HG03139 (cell line): ENCODE results near the gene ELAVL1.
A peak's percentile ranks its signal among the peaks of the same experiment; 100 is the strongest.
"Not testable (repeated sequence)": the region's sequence is repeated elsewhere in the genome, so short reads cannot be mapped to it uniquely, and the experiment has no call there.

ENCODE experiments used
- ATAC-seq: cut with Tn5 transposase; IDR thresholded peaks from one replicate; pipeline ENCODE4 v1.9.1; 2021; ENCODE audit not compliant: unreplicated experiment

The ELAVL1 gene

DNA sequence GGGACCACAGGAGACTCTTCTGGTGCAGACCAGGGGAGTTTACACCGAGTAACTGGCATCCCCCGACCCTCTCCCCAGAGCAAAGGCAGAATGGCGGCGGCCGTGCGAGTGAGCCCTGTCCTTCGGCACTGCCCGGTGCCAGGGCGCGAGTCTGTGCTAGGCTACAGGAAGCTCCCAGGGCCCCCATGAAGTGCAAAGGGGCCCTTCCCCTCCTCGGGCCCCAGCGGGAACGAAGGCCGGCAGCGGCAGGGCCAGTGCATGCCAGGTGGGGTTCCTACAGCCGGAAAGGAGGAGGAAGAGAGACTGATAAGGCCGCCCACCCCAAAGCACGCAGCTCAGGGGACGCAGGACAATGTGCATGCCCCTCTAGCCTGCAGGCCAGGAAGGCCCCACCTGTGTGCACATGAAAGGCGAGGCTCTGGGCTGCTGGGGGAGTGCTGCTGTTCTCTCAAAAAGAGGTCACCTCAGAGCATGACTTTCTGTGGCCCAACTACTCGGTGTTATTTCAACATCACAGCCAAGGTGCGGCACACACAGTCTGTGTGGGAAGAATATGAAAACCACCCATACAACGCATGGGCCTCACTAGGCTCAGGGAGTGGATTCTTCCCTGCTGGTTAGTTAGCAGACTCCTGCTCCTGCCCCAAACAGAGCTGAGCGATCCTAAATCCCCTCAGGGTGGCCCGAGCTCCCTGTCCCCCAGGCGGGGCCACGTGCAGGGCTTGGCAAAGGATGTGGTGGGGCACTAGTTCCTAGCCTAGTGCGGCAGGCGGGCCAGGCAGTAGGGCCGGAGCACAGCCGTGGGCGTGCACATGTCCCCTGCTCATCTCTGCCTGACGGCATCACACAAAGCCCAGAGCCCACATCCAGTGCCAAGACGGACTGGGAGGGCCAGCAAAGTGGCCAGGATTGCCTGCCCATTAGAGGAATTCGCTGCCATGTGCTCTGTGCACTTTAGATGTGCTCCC is 33.6 kb downstream of the ELAVL1 start:
- no peak for ATAC-seq

DNA sequence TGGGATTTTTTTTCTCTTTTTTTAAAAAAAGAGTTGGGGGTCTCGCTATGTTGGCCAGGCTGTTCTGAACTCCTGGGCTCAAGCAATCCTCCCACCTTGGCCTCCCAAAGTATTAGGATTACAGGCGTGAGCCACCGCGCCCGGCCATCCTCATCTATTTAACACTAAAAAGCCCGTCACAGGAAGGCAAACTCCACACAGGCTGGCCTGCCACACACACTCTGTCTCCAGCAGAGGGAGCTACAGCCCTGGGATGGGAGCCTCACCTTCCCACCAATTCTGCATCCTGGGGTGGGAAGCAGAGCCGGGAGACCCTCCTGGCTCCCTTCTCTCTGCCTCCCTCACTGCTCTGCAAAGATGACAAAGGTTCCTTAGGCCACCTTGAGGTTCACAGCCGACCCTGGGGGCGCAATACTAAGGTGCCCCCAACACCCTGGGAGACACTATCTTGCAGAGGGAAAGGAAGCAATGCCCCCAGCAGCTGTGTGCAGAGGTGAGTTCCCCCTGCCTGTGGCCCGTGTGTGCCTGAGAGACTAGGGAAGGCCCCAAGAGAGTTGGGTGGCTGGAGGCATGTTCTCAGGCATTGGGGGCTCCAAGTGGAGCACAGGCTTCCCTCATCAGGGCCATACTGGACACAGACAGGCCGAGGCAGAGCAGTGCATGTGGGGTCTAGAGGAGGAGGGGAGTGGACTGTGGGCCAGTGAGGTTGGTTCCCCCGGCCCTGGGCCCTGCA is 34.6 kb downstream of the ELAVL1 start:
- no peak for ATAC-seq

- ATAC-seq = no peak
Observed at GRCh38 chr19:7969555-7969939, 35.9 kb downstream of the ELAVL1 start.

DNA sequence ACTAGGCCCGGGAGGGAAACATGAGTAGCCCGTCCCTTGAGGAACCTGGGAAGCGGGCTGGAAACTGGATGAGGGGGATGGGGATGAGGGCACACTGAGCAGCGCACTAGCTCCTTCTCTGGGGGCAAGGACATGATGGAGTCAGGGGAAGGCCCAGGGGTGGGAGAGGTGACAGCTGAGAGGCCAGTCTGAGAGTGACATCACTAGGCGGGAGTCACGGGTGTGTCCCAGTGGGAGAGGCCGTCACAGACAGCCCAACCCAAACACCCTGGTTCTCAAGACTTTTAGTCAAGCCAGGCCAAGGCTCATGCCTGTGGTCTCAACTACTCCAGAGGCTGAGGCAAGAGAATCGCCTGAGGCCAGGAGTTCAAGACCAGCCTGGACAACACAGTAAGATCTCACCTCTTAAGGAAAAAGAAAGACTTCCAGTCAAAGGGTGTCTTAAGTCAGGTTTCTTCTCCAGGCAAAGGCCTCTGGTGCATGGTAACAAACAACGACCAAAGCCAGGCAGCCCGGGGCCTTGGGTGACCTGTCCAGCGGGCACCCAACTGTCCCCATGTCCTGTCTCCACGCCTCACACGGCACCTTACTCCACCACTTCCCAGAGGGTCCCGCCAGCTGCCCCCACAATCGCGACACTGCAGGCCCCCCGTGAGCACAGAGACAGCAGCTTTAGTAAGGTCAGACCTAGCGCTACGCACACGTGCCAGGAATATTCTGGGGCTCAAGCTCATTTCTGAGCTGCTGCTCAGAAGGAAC is 36.5 kb downstream of the ELAVL1 start:
- ATAC-seq = no peak

DNA sequence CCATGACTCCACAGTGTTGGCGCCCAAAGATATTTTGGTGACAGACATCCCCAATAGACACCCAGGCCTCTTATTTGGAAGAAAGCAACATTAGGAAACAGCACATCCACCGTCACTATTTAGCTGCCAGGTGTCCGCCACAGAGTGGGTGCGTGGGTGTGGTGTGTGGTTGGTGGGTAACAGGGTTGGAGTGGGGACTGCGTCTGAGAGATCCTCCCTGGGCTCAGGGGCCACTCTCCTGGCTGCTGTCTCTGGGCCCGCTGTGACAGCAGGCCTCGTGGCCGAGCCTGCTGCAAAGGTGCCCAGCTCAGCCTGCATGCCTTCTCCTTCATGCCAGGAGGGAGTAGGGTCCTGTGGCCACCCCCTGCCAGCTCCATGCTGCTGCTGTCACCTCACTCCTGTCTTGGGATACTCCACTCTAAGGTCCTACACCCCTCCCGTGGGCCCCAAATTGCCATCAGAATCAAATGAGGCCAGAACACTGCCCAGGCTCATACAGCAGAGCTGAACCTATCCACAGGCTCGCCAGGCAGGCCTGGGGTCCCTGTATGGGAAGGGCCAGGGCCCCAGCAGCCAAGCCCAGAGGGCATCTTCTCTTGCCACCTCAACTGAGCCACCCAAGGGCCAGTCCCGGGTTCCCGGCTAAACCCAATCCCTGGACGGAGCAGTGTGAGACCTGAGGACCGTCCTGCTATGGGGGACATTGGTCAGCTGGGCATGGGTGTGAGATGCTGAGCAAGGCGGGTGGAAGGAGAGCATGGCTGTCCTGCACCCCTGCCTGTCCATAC is 37.2 kb downstream of the ELAVL1 start:
- no peak for ATAC-seq

GRCh38 chr19:7965921-7966665 is 39.3 kb downstream of the ELAVL1 start:
- no peak for ATAC-seq

DNA sequence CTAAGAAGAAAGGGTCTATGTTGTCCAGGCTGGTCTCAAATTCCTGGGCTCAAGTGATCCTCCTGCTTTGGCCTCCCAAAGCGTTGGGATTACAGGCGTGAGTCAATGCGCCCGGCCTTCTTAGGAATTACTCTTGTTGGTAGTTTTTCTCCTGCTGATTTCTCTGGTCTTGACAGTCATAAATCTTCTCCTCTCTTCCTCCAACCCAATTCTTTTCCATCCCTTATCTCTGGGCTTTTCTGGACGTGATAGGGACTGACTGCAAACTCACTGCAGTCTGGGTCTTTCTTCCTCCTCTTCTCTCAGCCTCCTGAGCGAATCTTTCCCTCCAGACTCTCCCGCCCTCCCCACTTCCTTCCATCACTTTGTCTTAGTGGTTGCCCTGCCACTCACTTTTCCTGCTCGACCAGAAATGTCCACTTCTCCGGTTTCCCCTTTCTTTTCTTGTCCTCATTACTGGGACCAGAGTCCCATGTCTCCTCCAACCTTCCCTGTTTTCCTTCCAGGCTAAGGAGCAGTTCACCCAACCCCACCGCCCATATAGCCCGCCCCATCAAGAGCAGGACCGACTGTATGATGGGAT is 40.1 kb downstream of the ELAVL1 start:
- no peak for ATAC-seq

GRCh38 chr19:7963566-7963965 is 41.9 kb downstream of the ELAVL1 start:
- ATAC-seq = no peak

GRCh38 chr19:7962644-7963268 is 42.7 kb downstream of the ELAVL1 start:
- ATAC-seq = no peak

DNA sequence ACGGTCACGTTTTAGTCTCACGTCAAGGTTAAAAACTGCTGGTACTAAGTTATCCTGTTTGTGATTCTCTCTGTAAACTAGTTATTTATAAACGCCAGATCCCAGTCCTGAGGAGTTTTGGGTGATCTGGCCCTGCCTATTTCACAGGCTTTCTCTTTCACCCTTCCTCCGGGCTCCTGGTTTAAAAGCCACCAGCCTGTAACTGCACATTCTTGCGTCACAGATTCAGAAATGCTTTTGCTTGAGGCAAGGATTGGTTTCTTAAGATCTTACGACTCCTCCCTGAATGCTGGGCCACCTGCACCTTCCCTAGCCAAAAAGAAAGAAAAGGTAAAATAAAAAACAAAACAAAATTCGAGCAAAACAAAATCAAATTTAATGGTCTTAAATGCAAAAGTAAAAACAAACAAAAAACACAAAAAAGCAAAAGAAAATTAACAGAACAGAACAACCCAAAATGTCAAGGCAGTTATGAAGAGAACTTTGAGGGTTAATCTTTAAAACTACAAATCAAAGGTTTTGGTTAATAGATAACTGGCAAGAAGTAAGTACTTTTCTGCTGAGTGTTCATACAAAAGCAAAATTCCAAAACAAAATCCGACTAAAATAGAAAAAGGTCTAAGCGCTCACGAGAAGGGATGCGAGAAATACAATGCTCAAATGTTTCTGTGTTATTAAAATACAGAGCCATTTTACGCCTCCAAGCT is 43.4 kb downstream of the ELAVL1 start:
- no peak for ATAC-seq

DNA sequence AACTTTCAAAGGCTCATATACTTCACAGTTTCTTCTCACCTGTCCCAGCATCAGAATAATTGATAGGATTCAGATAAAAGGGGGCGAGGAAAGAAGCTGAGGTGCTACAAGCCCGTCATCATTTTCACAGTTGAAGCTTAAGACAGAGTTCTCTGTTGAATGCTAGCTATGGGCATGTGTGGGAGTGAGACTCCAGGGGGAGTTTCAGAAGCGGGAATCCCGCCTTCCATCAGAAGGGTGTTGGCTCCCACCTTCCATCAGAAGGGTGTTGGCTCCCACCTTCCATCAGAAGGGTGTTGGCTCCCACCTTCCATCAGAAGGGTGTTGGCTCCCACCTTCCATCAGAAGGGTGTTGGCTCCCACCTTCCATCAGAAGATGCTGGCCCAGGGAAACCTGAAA is 44.4 kb downstream of the ELAVL1 start:
- ATAC-seq = not testable (repeated sequence)

- no peak for ATAC-seq
Observed at GRCh38 chr19:7959211-7959610, 46.2 kb downstream of the ELAVL1 start.

- no peak for ATAC-seq
Observed at GRCh38 chr19:7955696-7956095, 49.7 kb downstream of the ELAVL1 start.

GRCh38 chr19:7953576-7953975 is 51.9 kb downstream of the ELAVL1 start:
- ATAC-seq = no peak

DNA sequence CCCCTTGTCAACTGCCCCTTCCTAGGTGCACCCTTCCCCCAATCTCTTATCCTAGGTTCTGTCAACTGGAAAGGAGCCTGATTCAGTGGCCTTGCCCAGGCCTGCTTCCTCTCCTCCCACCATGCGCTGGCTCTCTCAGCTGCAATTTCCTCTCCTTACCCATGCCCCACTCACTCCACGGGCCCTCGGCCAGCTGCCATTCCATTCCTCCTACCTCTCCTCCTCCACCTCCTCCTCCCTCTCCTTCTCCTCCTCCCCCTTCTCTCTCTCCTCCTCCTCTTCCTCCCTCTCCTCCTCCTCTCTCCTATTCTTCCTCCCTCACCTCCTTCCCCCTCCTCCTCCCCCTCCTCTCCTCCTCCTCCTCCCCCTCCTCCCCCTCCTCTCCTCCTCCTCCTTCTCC is 52.4 kb downstream of the ELAVL1 start:
- ATAC-seq = no peak

DNA sequence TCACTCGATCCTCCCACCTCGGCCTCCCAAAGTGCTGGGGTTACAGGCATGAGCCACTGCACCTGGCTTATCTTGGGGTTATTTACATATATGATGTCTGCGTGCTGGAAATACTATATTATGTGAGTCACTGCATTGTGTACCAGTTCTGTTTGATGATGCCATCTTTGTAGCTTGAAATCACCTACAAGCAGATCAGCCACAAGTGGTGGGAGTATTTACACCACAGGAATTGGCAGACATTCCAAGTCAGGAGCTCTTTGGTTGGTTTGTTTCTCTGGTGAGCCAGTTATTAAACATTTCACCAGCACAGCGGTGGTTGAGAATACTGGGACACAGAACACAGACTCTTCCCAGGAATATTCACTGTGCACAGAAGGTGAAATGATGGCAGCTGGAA is 57.5 kb downstream of the ELAVL1 start:
- ATAC-seq = no peak

- ATAC-seq = peak; percentile 22
Observed at GRCh38 chr19:7944177-7944761, 61.2 kb downstream of the ELAVL1 start.
